Mesothelial cell of epicardium (in vitro differentiated cells): Measurements from ENCODE around the gene NR0B2. TPM values are rescaled to one million over a fixed set of nuclear protein-coding genes. Genes with fewer than 3 reads are reported as not detected.
A peak's percentile ranks its signal among the peaks of the same experiment; 100 is the strongest.

Source experiments
- DNase-seq, 2 experiments: peaks; one replicate each; pipeline ENCODE4 v3.0.0; 2021; ENCODE audit warnings: low spot score in 2 of 2; ENCODE audit not compliant: unreplicated experiment in 2 of 2
- H3K27ac Mint-ChIP-seq: 2 replicates; pipeline ENCODE4 v1.8.0; 2021; ENCODE audit warnings: mixed read lengths
- H3K27me3 Mint-ChIP-seq: 2 replicates; pipeline ENCODE4 v1.8.0; 2021; ENCODE audit warnings: low read depth, mixed read lengths
- H3K36me3 Mint-ChIP-seq: 2 replicates; pipeline ENCODE4 v1.8.0; 2021; ENCODE audit warnings: mixed read lengths
- H3K4me1 Mint-ChIP-seq: 2 replicates; pipeline ENCODE4 v1.8.0; 2021; ENCODE audit warnings: mixed read lengths
- H3K4me3 Mint-ChIP-seq: 2 replicates; pipeline ENCODE4 v1.8.0; 2021; ENCODE audit warnings: mild to moderate bottlenecking, moderate library complexity, mixed read lengths
- H3K9me3 Mint-ChIP-seq: 2 replicates; pipeline ENCODE4 v1.8.0; 2021; ENCODE audit warnings: mixed read lengths
- CTCF ChIP-seq: fragments of 200-600 bp; sonication (generic); IDR thresholded peaks from one replicate; pipeline ENCODE4 v1.5.0; 2021; ENCODE audit warnings: antibody characterized with exemption; ENCODE audit not compliant: unreplicated experiment
- total RNA-seq: library from RNA; stranded (reverse); gene quantifications from 3 replicates; pipeline ENCODE4 v1.2.1, GENCODE V29; 2021

The NR0B2 gene
- total RNA-seq, 1 donor from 2014 or later: not detected

- H3K4me3 Mint-ChIP-seq: peak overlapping the region; percentile 70
- no peak for DNase-seq
- peaks cover 7% of the 10 kb centered on the region for H3K9me3 Mint-ChIP-seq
- H3K36me3 Mint-ChIP-seq: peaks cover 10% of the 10 kb centered on the region
- no peak overlapping the region for H3K27ac Mint-ChIP-seq
- H3K27me3 Mint-ChIP-seq: peaks cover 51% of the 10 kb centered on the region
- no peak for TF ChIP-seq CTCF
- H3K4me1 Mint-ChIP-seq: peaks cover 7% of the 10 kb centered on the region
Observed at GRCh38 chr1:26959270-26959669, 45.5 kb upstream of the NR0B2 start.

- Mint-ChIP-seq H3K4me1 (peaks cover 7% of the 10 kb centered on the region), H3K9me3 (peaks cover 7% of the 10 kb centered on the region), H3K36me3 (peaks cover 17% of the 10 kb centered on the region), H3K27me3 (peaks cover 44% of the 10 kb centered on the region), H3K4me3 (peak overlapping the region; percentile 22), H3K27ac (no peak overlapping the region)
- TF ChIP-seq CTCF: no peak
- no peak for DNase-seq
Observed at GRCh38 chr1:26957306-26957705, 43.5 kb upstream of the NR0B2 start.

GRCh38 chr1:26956321-26956720 is 42.5 kb upstream of the NR0B2 start:
- Mint-ChIP-seq H3K4me1 (peaks cover 7% of the 10 kb centered on the region), H3K9me3 (peaks cover 7% of the 10 kb centered on the region), H3K27ac (no peak overlapping the region), H3K27me3 (peaks cover 35% of the 10 kb centered on the region), H3K4me3 (no peak overlapping the region), H3K36me3 (peaks cover 20% of the 10 kb centered on the region)
- no peak for DNase-seq
- TF ChIP-seq CTCF: no peak

GRCh38 chr1:26953374-26953773 is 39.6 kb upstream of the NR0B2 start:
- H3K9me3 Mint-ChIP-seq: peaks cover 7% of the 10 kb centered on the region
- H3K27ac Mint-ChIP-seq: no peak overlapping the region
- H3K4me3 Mint-ChIP-seq: no peak overlapping the region
- peaks cover 2% of the 10 kb centered on the region for H3K4me1 Mint-ChIP-seq
- peaks cover 12% of the 10 kb centered on the region for H3K27me3 Mint-ChIP-seq
- no peak for TF ChIP-seq CTCF
- no peak for DNase-seq
- peaks cover 28% of the 10 kb centered on the region for H3K36me3 Mint-ChIP-seq

GRCh38 chr1:26951821-26952497 is 38.2 kb upstream of the NR0B2 start:
- DNase-seq: no peak
- Mint-ChIP-seq H3K4me1 (peaks cover 2% of the 10 kb centered on the region), H3K27me3 (peaks cover 5% of the 10 kb centered on the region), H3K9me3 (peaks cover 7% of the 10 kb centered on the region), H3K27ac (no peak overlapping the region), H3K4me3 (no peak overlapping the region), H3K36me3 (peaks cover 24% of the 10 kb centered on the region)
- no peak for TF ChIP-seq CTCF
